22Rv1 (cell line): ENCODE data around the gene FCGR3B.

Experiments
- CTCF ChIP-seq: fragments of 450-650 bp; IDR thresholded peaks from 2 replicates; pipeline ENCODE4 v1.5.1; 2017; ENCODE audit warnings: mild to moderate bottlenecking
- ZFX ChIP-seq: fragments of 450-650 bp; IDR thresholded peaks from 2 replicates; pipeline ENCODE4 v1.6.1; 2017; ENCODE audit warnings: antibody characterized with exemption, borderline replicate concordance

- TF ChIP-seq CTCF (no peak), ZFX (no peak)
Observed at GRCh38 chr1:161631076-161631475, at the start of gene FCGR3B.
